Stimulated activated CD8-positive, alpha-beta memory T cell treated with anti-CD3 and anti-CD28 coated beads, Interleukin-4, amount 100 ng/mL, for 1 hour (primary cell): ENCODE results near the gene TEX10.
"Not testable (repeated sequence)": the region's sequence is repeated elsewhere in the genome, so short reads cannot be mapped to it uniquely, and the experiment has no call there.

ENCODE experiments used
- DNase-seq, 2 donors: peaks; one replicate each; pipeline ENCODE4 v3.0.0-alpha.2; 2020; ENCODE audit warnings: low read depth in 2 of 2, low spot score in 1 of 2

The TEX10 gene

GRCh38 chr9:100352727-100353505, at the start of gene TEX10:
Gene TEX10 (minus strand): TSS chr9:100352942. CDS start chr9:100349363, 3,579 bp downstream.
- DNase-seq, result peak; percentile 65 to 78

GRCh38 chr9:100401042-100401441, 48.3 kb upstream of the TEX10 start:
- DNase-seq, result no peak

GRCh38 chr9:100397529-100398266, 45.0 kb upstream of the TEX10 start:
- DNase-seq, result no peak

DNA sequence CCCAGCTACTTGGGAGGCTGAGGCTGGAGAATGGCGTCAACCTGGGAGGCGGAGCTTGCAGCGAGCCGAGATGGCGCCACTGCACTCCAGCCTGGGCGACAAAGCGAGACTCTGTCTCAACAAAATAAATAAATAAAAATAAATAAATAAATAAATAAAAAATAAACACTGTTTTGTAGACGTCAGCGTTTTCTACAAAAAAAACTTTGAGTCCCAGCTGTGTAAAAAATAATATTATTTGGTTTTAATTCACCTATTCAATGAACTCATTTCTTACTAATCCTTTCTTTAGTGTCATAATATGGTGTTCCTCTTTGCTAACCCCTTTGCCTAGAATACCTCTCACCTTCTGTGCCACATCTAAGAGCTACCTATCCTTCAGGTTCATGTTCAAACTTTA, 44.0 kb upstream of the TEX10 start:
- DNase-seq, result no peak

DNA sequence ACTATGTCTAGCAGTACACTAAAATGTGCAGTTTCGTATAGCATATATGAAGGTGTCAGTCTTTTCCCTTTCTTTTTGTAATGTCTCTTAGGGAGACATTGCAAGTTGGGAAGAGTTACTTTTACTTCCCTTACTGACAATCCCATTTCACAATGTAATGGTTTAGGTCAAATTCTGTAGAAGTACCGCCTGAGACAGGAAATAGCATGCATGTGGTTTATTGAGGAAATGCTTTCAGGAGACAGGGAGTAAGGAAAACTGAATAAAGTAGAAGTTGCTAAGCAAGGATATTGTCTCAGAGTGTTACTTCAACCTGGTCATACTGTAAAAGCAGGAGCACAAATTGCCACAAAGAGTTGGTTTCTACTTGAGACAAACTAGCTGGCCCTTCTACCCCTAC, 42.1 kb upstream of the TEX10 start:
- no peak for DNase-seq

DNA sequence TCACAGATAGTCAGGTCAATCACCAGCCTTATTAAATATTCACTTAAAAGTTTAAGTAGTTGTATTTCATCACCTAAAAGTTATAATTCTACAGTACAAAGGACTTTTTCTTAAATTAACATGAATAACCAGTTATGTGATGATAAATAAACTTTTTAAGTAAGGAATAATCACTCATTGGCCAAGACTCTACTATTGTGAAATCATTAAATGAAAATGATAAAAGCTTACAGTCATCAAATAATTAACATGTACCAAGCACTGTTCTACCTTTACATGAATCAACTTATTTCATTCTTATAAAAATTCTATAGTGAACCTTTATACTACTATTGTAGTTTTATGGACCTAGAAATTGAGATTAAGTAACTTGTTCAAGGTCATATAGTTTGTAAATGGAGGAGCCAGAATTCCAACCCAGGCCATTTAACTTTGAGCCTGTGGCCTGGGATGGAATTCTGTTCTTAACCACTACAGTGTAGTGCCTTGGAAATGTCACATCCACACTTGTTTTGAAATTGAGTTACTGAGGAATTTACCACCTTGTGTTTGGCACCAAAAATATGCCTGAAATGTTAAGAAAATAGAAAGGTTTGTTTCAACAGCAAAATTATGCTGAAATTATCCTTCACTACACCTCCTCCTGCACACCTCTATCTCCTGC, 41.4 kb upstream of the TEX10 start:
- no peak for DNase-seq

DNA sequence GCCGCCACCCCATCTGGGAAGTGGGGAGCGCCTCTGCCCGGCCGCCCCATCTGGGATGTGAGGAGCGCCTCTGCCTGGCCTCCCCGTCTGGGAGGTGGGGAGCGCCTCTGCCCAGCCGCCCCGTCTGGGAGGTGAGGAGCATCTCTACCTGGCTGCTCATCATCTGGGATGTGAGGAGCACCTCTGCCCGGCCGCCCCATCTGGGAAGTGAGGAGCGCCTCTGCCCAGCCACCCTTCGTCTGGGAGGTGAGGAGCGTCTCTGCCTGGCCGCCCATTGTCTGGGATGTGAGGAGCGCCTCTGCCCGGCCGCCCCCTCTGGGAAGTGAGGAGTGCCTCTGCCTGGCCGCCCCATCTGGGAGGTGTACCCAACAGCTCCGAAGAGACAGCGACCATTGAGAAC, 40.2 kb upstream of the TEX10 start:
- DNase-seq, result not testable (repeated sequence)

DNA sequence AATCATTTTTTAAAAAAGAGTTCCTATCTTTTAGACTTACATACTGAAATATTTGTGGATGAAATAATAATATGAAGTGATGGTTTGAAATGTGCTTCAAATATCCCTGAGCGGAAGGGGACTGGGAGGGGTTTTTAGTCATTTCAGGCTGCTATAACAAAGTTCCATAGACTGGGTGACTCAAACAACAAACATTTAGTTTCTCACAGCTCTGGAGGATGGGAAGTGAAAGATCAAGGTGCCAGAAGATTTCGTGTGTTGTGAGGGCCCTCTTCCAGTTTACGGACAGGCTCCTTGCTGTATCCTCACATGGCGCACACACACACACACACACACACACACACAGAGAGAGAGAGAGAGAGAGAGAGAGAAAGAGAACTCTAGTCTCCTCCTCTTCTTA, 27.1 kb upstream of the TEX10 start:
- no peak for DNase-seq

GRCh38 chr9:100377015-100377414, 24.3 kb upstream of the TEX10 start:
- DNase-seq, result no peak

DNA sequence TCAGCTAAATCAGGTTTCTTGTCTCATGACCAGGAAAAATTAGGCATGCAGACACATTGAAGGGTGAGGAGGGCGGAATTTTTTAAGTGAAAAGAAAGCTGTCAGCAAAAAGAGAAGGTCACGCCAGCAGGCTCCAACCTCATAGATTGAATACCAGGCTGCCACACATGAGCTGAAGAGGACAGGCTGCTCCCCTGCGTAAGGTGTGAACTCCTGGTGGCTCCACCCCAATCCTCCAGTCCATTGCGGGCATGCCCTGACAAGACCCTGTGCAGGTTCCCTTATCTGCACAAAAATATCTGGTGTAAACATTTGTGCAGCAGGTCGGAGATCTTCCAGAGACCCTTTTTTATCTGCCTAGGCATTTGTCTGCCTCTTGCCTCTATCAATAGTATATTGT, 22.9 kb upstream of the TEX10 start:
- no peak for DNase-seq

DNA sequence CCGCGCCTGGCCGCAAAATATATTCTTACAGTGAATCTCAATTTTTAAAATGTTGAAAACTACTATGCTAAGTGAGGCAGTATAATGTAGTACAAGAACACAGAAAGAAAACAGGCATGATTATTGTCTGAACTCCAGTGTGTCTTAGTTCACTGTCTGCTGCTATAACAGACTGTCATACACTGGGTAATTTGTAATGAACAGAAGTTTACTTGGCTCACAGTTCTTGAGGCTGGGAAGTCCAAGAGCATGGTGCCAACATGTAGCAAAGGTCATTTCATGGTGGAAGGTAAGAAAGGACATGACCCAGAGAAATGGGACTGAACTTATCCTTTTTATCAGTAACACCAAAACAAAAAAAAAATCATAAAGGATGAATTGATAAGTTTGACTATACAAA, 19.9 kb upstream of the TEX10 start:
- DNase-seq, result no peak

- no peak for DNase-seq
Observed at GRCh38 chr9:100370064-100370723, 17.5 kb upstream of the TEX10 start.

GRCh38 chr9:100368672-100369071, 15.9 kb upstream of the TEX10 start:
- DNase-seq, result no peak

- no peak for DNase-seq
Observed at GRCh38 chr9:100366121-100366520, 13.4 kb upstream of the TEX10 start.

DNA sequence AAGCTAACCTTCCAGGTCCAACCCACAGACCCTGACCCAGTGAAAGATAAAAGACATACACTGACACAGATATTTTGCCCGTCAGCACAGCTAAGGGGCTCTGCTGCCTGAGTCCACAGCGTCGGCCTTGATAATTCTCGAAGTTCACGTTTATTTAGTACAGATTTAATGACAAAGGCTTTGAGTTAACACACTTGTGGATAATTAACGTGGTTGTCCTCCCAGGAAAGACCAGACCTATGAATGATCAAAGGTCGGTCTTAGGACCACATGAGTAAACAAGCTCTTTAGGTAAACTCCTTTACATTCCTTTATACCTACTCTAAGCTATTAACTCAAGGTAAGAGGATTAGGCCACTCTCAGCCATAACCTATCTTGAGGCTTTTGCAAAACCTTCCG, 11.3 kb upstream of the TEX10 start:
- no peak for DNase-seq

DNA sequence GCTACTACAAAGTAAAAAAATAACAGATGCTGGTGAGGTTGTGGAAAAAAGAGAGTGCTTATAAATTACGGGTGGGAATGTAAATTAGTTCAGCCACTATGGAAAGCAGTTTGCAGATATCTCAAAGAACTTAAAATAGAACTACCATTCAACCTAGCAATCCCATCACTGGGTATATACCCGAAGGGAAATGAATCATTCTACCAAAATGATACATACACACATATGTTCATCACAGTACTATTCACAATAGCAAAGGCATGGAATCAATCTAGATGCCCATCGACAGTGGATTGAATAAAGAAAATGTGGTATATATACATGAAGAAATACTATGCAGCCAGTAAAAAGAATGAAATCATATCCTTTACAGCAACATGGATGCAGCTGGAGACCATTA, 6.3 kb upstream of the TEX10 start:
- DNase-seq, result no peak

DNA sequence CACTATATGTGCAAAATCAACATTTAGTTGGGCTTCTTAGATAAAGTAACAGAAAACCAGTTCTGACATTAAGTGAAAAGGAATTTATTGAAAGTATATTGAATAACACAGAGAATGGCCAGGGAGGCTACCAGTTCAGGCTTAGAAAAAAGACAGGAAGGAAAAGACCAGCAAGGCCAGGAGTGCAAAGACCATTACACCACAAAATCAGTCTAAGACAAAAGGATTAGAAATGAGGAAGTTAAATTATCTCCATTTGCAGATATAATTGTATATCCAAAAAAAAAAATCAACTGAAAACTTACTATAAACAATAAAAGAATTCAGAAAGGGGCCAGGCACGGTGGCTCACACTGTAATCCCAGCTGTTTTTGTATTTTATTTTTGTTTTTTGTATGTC, 4.8 kb upstream of the TEX10 start:
- no peak for DNase-seq

- DNase-seq, result no peak
Observed at GRCh38 chr9:100355561-100355960, 2.8 kb upstream of the TEX10 start.

DNA sequence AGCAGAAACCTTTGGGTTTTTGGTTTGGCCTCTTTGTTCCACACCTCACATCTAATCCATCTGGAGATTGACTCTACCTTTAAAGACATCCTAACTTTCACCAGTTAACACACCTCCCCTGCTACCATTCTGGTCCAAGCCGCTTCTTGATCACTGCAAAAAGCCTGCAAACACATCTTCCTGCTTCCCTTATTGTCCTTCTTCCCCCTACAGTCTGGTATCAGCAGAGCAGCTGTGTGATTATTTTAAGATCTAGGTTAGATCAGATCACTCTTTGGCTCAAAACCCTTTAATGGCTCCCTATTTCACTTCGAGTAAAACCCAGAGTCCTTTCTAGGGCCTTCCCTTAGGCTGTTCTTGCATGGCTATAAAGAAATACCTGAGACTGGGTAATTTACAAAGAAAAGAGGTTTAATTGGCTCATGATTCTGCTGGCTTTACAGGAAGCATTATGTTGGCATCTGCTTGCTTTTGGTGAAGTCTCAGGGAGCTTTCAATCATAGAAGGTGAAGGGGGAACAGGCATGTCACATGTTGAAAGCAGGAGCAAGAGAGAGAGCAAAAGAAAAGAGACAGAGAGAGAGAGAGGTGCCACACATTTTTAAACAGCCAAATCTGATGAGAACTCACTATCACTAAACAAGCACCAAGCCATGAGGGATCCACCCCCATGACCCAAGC, 1.5 kb upstream of the TEX10 start:
- no peak for DNase-seq

DNA sequence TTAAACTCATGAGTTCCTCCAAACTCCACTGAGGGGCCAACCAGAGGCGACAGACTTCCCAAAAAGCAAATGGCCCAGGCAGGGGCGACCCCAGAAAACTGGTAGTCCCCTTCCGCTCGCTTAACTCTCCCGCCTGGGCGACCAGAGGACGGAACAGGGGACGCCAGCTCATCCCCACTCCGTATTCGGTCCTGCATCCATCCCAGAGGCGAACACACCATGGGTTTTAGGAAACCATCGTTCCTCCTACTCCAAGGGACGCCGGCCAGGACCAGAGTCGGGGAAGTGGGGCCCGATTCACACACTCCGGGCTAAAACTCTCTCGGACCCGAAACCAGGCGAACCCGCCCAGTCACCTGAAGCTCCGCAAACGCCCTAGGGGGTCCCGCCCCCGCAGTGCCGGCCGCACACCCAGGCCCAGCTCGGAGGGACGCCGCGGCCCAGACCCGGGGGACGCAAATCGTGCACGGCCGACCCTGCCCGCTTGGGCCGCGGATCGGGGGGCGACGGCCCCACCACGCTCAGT, 478 bp downstream of the TEX10 start:
- peak in 1 of 2 donors; percentile 2 for DNase-seq

DNA sequence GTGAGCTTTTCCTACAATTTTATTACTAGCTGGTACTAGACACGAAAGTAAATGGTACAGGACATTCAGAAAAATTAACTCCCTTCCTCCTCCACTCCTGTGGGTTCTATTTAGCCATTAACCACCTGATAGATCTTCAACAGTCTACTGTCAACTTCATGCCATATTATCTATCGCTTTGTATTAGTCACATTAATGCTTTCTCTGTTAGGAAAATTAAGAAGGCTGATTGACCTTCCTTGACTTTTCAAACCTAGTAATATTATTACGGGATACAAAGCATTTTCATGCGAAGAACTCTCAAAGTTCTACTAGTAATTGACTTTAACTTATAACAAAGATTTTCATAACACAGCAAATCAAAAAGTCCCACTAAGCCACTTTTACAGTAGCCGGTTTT, 1.2 kb downstream of the TEX10 start:
- DNase-seq, result no peak
